Epithelial cell of esophagus (primary cell): ENCODE results near the gene ACADSB.

Source experiments
- DNase-seq: peaks from one replicate; pipeline ENCODE4 v3.0.0; 2010; ENCODE audit warnings: low read depth
- H3K4me3 ChIP-seq: 2 replicates; pipeline ENCODE4 v1.5.1; 2011; ENCODE audit warnings: mild to moderate bottlenecking, low read length, control low read depth
- TF ChIP-seq, protein P1 (sequence below): IDR thresholded peaks from 2 replicates; pipeline ENCODE4 v1.5.1; 2011; ENCODE audit warnings: low read depth, mild to moderate bottlenecking, low read length, control low read depth, inconsistent platforms; ENCODE audit not compliant: insufficient read depth; ENCODE audit errors: missing control alignments

ACADSB gene

DNA sequence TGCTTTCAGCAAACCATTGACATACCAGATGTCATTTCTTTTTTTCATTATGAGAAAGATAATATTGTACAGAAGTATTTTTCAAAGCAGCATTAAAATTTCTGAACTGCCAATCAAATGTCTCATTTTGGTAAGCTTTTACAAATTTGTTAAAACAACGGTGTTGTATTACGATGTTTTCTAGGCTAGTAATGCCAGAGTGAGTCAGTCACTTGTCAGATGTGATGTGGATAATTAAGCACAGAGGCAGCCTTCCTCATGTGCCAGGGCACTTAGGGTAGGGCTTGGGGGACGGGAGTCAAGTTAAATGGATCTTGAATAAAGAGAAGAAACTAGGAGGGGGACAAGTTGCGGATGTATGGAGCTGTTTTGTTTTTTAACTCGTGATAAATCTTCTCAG is 18.5 kb upstream of the ACADSB start:
- TF ChIP-seq, protein P1, sequence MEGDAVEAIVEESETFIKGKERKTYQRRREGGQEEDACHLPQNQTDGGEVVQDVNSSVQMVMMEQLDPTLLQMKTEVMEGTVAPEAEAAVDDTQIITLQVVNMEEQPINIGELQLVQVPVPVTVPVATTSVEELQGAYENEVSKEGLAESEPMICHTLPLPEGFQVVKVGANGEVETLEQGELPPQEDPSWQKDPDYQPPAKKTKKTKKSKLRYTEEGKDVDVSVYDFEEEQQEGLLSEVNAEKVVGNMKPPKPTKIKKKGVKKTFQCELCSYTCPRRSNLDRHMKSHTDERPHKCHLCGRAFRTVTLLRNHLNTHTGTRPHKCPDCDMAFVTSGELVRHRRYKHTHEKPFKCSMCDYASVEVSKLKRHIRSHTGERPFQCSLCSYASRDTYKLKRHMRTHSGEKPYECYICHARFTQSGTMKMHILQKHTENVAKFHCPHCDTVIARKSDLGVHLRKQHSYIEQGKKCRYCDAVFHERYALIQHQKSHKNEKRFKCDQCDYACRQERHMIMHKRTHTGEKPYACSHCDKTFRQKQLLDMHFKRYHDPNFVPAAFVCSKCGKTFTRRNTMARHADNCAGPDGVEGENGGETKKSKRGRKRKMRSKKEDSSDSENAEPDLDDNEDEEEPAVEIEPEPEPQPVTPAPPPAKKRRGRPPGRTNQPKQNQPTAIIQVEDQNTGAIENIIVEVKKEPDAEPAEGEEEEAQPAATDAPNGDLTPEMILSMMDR, result no peak
- no peak overlapping the region for H3K4me3 ChIP-seq
- DNase-seq, result peak; percentile 36

DNA sequence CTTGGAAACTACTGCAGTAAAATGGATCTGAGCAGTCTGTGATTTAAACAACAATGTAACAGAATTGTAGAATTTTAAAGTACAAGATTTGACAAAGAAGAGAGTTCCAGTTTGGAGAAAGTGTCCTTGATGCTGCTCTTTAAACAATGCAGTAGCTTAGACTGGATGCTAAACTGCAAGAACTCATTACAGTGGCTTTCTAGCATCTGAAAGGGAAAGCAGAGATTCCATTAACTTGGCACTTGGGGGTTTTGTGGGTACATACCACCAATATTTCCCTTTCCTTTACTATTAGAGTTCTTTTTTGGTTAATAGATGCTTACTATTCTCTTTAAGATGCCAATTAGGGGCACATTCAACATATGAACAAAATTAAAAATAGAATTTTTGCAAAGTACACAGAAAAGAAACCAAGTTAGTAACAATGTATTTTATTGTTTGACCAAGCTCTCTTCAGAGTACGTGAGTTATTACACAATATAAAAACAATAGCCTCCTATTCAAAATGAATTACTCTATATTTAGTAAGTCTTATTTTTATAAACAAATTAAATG is 16.7 kb upstream of the ACADSB start:
- no peak for DNase-seq
- no peak overlapping the region for H3K4me3 ChIP-seq
- TF ChIP-seq, protein P1, result no peak

DNA sequence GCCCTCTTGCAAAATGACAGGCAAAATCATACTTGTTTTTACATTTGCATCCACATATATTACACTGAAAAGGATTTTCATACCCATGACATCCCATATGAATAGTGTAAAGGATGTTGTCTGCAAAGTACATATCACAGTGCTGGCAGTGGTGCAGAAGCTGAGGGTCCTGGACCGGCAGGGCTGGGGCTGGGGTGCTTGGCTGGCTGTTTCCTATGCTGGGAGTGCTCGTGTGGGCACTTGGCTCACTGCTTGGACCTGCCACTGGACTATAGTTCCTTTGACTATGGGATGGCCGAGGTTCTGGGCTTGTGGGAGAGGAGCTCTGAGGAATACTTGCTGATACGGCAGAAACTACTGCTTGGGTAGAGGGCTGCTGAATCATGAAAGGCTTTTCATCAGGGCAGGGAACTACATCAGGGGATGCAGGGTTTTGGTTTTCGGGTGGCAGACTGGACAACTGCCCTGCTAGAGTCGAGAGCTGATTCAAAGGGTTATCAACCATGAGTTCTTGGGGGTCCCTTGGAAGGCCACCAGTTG is 14.9 kb upstream of the ACADSB start:
- no peak overlapping the region for H3K4me3 ChIP-seq
- DNase-seq, result no peak
- TF ChIP-seq, protein P1, result no peak

DNA sequence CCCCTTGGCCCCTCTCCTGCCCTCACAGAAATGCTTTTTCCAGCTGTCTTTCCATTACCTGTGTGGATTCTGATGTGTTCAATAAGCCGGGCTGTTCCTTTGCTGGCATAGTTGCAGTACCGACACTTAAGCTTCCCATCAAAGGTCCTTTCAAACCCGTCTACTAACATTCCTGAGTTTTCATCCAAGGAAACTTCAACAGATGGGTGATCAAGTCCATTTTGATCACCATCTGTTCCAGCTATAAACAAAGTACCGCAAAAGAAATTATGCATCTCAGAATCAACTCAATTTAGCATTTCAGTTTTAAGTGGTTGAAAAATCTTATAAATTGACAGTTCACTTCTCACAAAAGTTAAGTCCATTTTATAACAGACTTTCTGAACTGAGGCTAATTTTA is 12.9 kb upstream of the ACADSB start:
- DNase-seq, result no peak
- TF ChIP-seq, protein P1, result no peak
- no peak overlapping the region for H3K4me3 ChIP-seq

DNA sequence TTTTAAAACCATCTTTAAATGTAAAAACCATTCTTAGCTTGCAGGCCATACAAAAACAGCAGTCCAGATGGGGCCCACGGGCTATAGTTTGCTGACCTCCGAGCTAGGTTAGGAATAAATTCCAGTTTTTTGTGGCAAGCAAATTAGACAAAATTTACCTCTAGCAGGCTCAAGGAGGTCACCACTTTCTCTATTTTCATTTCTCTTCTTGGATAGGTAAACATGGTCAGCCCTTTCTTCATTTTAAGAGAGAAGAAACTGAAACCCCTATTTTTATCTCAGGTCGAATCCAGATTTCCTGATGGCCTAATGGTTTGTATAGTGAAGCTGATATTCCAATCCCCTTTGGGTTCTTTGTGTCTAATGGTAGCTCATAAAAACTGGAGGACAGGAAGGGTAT is 10.9 kb upstream of the ACADSB start:
- H3K4me3 ChIP-seq, result no peak overlapping the region
- no peak for DNase-seq
- TF ChIP-seq, protein P1, result no peak

DNA sequence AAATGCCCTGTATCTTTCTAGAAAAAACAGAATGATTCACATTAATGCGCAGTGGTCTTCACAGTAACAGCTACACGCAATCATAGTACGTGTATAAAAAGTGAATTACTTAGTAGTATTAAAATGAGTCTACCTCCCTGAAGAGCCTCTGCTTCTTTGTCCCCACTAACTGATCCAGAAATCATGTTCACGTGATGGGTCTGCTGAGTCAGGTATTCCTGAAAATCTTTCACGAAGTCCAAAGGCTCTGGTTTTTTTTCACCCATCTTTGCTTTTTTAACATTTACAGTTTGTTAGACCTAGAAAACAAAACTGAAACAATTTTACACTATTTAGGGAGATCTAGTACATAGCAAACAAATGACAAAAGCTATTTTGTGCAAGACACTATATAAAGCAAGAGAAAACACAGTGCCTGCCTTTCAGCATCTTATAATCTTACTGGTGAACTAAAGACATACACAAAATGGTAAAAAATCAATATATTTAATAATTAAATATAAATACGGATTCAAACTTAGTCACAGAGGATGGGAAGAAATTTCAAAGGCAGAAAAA is 10.4 kb upstream of the ACADSB start:
- TF ChIP-seq, protein P1, result no peak

DNA sequence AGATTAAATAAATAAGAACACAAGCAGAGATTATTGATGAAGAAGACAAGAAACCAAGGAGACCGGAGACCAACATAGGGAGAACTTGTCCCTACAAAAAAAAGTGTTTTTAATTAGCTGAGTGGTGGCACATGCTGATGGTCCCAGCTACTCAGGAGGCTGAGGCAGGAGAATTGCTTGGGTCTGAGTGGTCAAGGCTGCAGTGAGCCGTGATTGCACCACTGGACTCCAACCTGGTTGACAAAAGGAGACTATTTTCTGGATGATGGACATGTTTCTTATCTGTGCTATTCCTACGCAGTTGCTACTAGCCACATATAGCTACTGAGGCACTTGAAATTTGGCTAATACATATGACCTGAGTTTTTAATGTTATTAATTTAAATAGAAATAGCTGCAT is 9.9 kb upstream of the ACADSB start:
- no peak for DNase-seq
- H3K4me3 ChIP-seq, result no peak overlapping the region
- TF ChIP-seq, protein P1, result no peak

More for the DNA sequence above, 10.4 kb upstream of the ACADSB start:
- no peak overlapping the region for H3K4me3 ChIP-seq
- DNase-seq, result no peak
